WTC11 (cell line): ENCODE measurements around the gene RFC3. TPM values are rescaled to one million over a fixed set of nuclear protein-coding genes. Genes with fewer than 3 reads are reported as not detected.

Experiments
- ATAC-seq: fragments of 200-7000 bp; cut with Tn5 transposase; 2 replicates; pipeline ENCODE4 v1.10.0; 2021; ENCODE audit warnings: mild to moderate bottlenecking, moderate library complexity
- CTCF ChIA-PET: fragments of 300-600 bp; sonication (Branson Sonifier 250); formaldehyde crosslinking; loops from one replicate; lab custom pipeline; 2021; ENCODE audit warnings: antibody characterized with exemption; lab: Charles Lee
- POLR2A ChIA-PET: fragments of 350-600 bp; sonication (Branson Sonifier 250); formaldehyde crosslinking; loops from one replicate; lab custom pipeline; 2021; ENCODE audit warnings: antibody characterized with exemption; lab: Charles Lee
- DNase-seq: peaks from one replicate; pipeline ENCODE4 v3.0.0; 2021; ENCODE audit warnings: low spot score
- H3K27ac Mint-ChIP-seq: 2 replicates; pipeline ENCODE4 v1.8.0; 2021; ENCODE audit warnings: mixed read lengths
- H3K27me3 Mint-ChIP-seq: 2 replicates; pipeline ENCODE4 v1.8.0; 2021; ENCODE audit warnings: low read depth, mild to moderate bottlenecking, moderate library complexity, mixed read lengths
- H3K36me3 Mint-ChIP-seq: 2 replicates; pipeline ENCODE4 v1.8.0; 2021; ENCODE audit warnings: mixed read lengths
- H3K4me1 Mint-ChIP-seq: 2 replicates; pipeline ENCODE4 v1.8.0; 2022; ENCODE audit warnings: mixed read lengths
- H3K4me3 Mint-ChIP-seq: 2 replicates; pipeline ENCODE4 v1.8.0; 2021; ENCODE audit warnings: mild to moderate bottlenecking, moderate library complexity, mixed read lengths
- H3K9me3 Mint-ChIP-seq: 2 replicates; pipeline ENCODE4 v1.8.0; 2021; ENCODE audit warnings: mixed read lengths
- ATF1 ChIP-seq: sonication (generic); formaldehyde crosslinking; IDR thresholded peaks from 2 replicates; pipeline ENCODE4 v1.8.1; 2023; ENCODE audit warnings: mild to moderate bottlenecking, moderate library complexity, missing genetic modification reagents
- ATF3 ChIP-seq: sonication (generic); formaldehyde crosslinking; conservative IDR thresholded peaks from 2 replicates; pipeline ENCODE4 v1.8.1; 2022; ENCODE audit warnings: mild to moderate bottlenecking, missing genetic modification reagents
- ATF6 ChIP-seq: sonication (generic); formaldehyde crosslinking; IDR thresholded peaks from 2 replicates; pipeline ENCODE4 v1.8.1; 2023; ENCODE audit warnings: mild to moderate bottlenecking, missing genetic modification reagents
- CTCF ChIP-seq: fragments of 200-600 bp; IDR thresholded peaks from 2 replicates; pipeline ENCODE4 v1.8.0; 2022; ENCODE audit warnings: antibody characterized with exemption
- E2F4 ChIP-seq: sonication (generic); formaldehyde crosslinking; IDR thresholded peaks from 2 replicates; pipeline ENCODE4 v1.8.1; 2022; ENCODE audit warnings: low read depth, mild to moderate bottlenecking, moderate library complexity, missing genetic modification reagents, borderline replicate concordance
- E2F5 ChIP-seq: sonication (generic); formaldehyde crosslinking; IDR thresholded peaks from 2 replicates; pipeline ENCODE4 v1.8.1; 2022; ENCODE audit warnings: mild to moderate bottlenecking, moderate library complexity, missing genetic modification reagents
- EMX1 ChIP-seq: fragments of 250-450 bp; sonication (Bioruptor Pico); IDR thresholded peaks from 2 replicates; pipeline ENCODE4 v1.8.0; 2021; ENCODE audit warnings: mild to moderate bottlenecking
- HMGA2 ChIP-seq: fragments of 250-450 bp; sonication (Bioruptor Pico); IDR thresholded peaks from 2 replicates; pipeline ENCODE4 v1.4.0; 2021; ENCODE audit warnings: mild to moderate bottlenecking, moderate library complexity
- IRF1 ChIP-seq: sonication (generic); formaldehyde crosslinking; IDR thresholded peaks from 2 replicates; pipeline ENCODE4 v1.8.0; 2023; ENCODE audit warnings: missing genetic modification reagents
- JAZF1 ChIP-seq: fragments of 250-450 bp; sonication (Bioruptor Pico); IDR thresholded peaks from 2 replicates; pipeline ENCODE4 v1.9.0; 2021; ENCODE audit warnings: moderate library complexity, mild to moderate bottlenecking, inconsistent platforms
- MAX ChIP-seq: sonication (generic); formaldehyde crosslinking; IDR thresholded peaks from 2 replicates; pipeline ENCODE4 v1.8.0; 2022; ENCODE audit warnings: mild to moderate bottlenecking, missing genetic modification reagents
- MXD4 ChIP-seq: fragments of 250-450 bp; sonication (Bioruptor Pico); IDR thresholded peaks from 2 replicates; pipeline ENCODE4 v1.8.0; 2021; ENCODE audit warnings: mild to moderate bottlenecking, moderate library complexity, borderline replicate concordance
- NFE2L1 ChIP-seq: sonication (generic); formaldehyde crosslinking; IDR thresholded peaks from 2 replicates; pipeline ENCODE4 v1.8.1; 2023; ENCODE audit warnings: missing genetic modification reagents
- OVOL2 ChIP-seq: fragments of 250-450 bp; sonication (Bioruptor Pico); IDR thresholded peaks from 2 replicates; pipeline ENCODE4 v1.9.0; 2021; ENCODE audit warnings: mild to moderate bottlenecking, borderline replicate concordance
- PRDM15 ChIP-seq: sonication (generic); formaldehyde crosslinking; IDR thresholded peaks from 2 replicates; pipeline ENCODE4 v1.8.0; 2022; ENCODE audit warnings: missing genetic modification reagents
- PRRX2 ChIP-seq: fragments of 250-450 bp; sonication (Bioruptor Pico); IDR thresholded peaks from 2 replicates; pipeline ENCODE4 v1.8.0; 2021; ENCODE audit warnings: mild to moderate bottlenecking
- RELA ChIP-seq: sonication (generic); formaldehyde crosslinking; IDR thresholded peaks from 2 replicates; pipeline ENCODE4 v1.8.1; 2022; ENCODE audit warnings: missing genetic modification reagents, mild to moderate bottlenecking, borderline replicate concordance
- ZNF281 ChIP-seq: sonication (generic); formaldehyde crosslinking; IDR thresholded peaks from 2 replicates; pipeline ENCODE4 v1.8.0; 2023; ENCODE audit warnings: mild to moderate bottlenecking, missing genetic modification reagents
- ZNF317 ChIP-seq: sonication (generic); formaldehyde crosslinking; IDR thresholded peaks from 2 replicates; pipeline ENCODE4 v1.8.1; 2023; ENCODE audit warnings: low read depth, mild to moderate bottlenecking, moderate library complexity, missing genetic modification reagents, borderline replicate concordance
- ZSCAN18 ChIP-seq: fragments of 250-450 bp; sonication (Bioruptor Pico); IDR thresholded peaks from 2 replicates; pipeline ENCODE4 v2.1.2; 2022; ENCODE audit warnings: mild to moderate bottlenecking, moderate library complexity
- total RNA-seq: library from RNA; stranded (reverse); gene quantifications from 3 replicates; pipeline ENCODE4 v1.2.3, GENCODE V29; 2021

Gene RFC3
- total RNA-seq, 1 experiment from 2014 or later = 37.0 TPM

GRCh38 chr13:33849211-33849610, 31.3 kb downstream of the RFC3 start (continued):
- no peak for TF ChIP-seq E2F4 (CRISPR knock-in tag)
- TF ChIP-seq PRDM15 (CRISPR knock-in tag) = no peak
- no peak for TF ChIP-seq OVOL2
- no peak for TF ChIP-seq PRRX2 (CRISPR knock-in tag)
- no peak for TF ChIP-seq RELA (CRISPR knock-in tag)

GRCh38 chr13:33855371-33855895, 37.5 kb downstream of the RFC3 start:
- Mint-ChIP-seq H3K4me1 (no peaks in the 10 kb centered on the region), H3K36me3 (no peaks in the 10 kb centered on the region; the same call in 1 of the 2 replicates), H3K9me3 (no peaks in the 10 kb centered on the region), H3K4me3 (no peak overlapping the region), H3K27me3 (no peaks in the 10 kb centered on the region), H3K27ac (no peak overlapping the region)
- ATAC-seq (no peak), DNase-seq (no peak)
- POLR2A ChIA-PET = no interaction called here
- CTCF ChIA-PET = no interaction called here
- TF ChIP-seq ATF1 = no peak
- no peak for TF ChIP-seq E2F5
- TF ChIP-seq ZNF317 (CRISPR knock-in tag) = no peak
- TF ChIP-seq ATF3 (CRISPR knock-in tag) = no peak
- TF ChIP-seq NFE2L1 (CRISPR knock-in tag) = no peak
- no peak for TF ChIP-seq ZSCAN18 (CRISPR knock-in tag)
- TF ChIP-seq EMX1 = no peak
- TF ChIP-seq MXD4 (CRISPR knock-in tag) = no peak
- TF ChIP-seq CTCF = no peak
- no peak for TF ChIP-seq JAZF1 (CRISPR knock-in tag)
- no peak for TF ChIP-seq MAX (CRISPR knock-in tag)
- no peak for TF ChIP-seq ATF6 (CRISPR knock-in tag)
- no peak for TF ChIP-seq IRF1
- no peak for TF ChIP-seq ZNF281 (CRISPR knock-in tag)
- TF ChIP-seq HMGA2 (CRISPR knock-in tag) = no peak
